Fibroblast of mammary gland (primary cell): ENCODE measurements around the gene SCN8A.

Experiments
- DNase-seq: peaks from one replicate; pipeline ENCODE4 v3.0.0-alpha.2; 2010; ENCODE audit warnings: low read depth
- H3K4me3 ChIP-seq: 2 replicates; pipeline ENCODE4 v1.5.1; 2011; ENCODE audit warnings: low read depth, mild to moderate bottlenecking, low read length, moderate library complexity; ENCODE audit not compliant: control insufficient read depth
- CTCF ChIP-seq: conservative IDR thresholded peaks from 2 replicates; pipeline ENCODE4 v1.5.1; 2011; ENCODE audit warnings: low read depth, low read length, inconsistent platforms; ENCODE audit not compliant: control insufficient read depth, insufficient read depth

The SCN8A gene

GRCh38 chr12:51819736-51820525 lies 228.9 kb downstream of the SCN8A start:
- DNase-seq, result no peak
- TF ChIP-seq CTCF, result no peak
- no peak overlapping the region for H3K4me3 ChIP-seq

- peak overlapping the region; percentile 48 for H3K4me3 ChIP-seq
- TF ChIP-seq CTCF, result no peak
Measured at GRCh38 chr12:51820526-51821439, 229.8 kb downstream of the SCN8A start.

GRCh38 chr12:51821440-51822260 lies 230.6 kb downstream of the SCN8A start:
- DNase-seq, result no peak
- no peak for TF ChIP-seq CTCF
- peak overlapping the region; percentile 48 for H3K4me3 ChIP-seq

More at GRCh38 chr12:51820526-51821439, 229.8 kb downstream of the SCN8A start:
- DNase-seq, result peak; percentile 39

- peak overlapping the region; percentile 10 for H3K4me3 ChIP-seq
- TF ChIP-seq CTCF, result no peak
- DNase-seq, result no peak
Measured at GRCh38 chr12:51822261-51822616, 231.2 kb downstream of the SCN8A start.

GRCh38 chr12:51822956-51823355 lies 231.9 kb downstream of the SCN8A start:
- no peak for TF ChIP-seq CTCF
- H3K4me3 ChIP-seq, result no peak overlapping the region
- DNase-seq, result no peak

- H3K4me3 ChIP-seq, result no peak overlapping the region
- DNase-seq, result peak; percentile 68
Measured at GRCh38 chr12:51823875-51824565, 233.0 kb downstream of the SCN8A start.

More at GRCh38 chr12:51823875-51824565, 233.0 kb downstream of the SCN8A start:
- TF ChIP-seq CTCF, result peak; percentile 63
